Fibroblast of pulmonary artery (primary cell): ENCODE measurements around the gene BACH2.
"Not testable (repeated sequence)": the region's sequence is repeated elsewhere in the genome, so short reads cannot be mapped to it uniquely, and the experiment has no call there.

Source experiments
- DNase-seq: peaks from one replicate; pipeline ENCODE4 v3.0.0-alpha.2; 2010; ENCODE audit warnings: low read depth
- H3K4me3 ChIP-seq: replicated peaks from 2 replicates; pipeline ENCODE4 v1.5.1; 2011; ENCODE audit warnings: low read depth, mild to moderate bottlenecking, control low read depth, low read length, moderate library complexity
- TF ChIP-seq, protein P1 (sequence below): IDR thresholded peaks from 2 replicates; pipeline ENCODE4 v1.5.1; 2011; ENCODE audit warnings: mild to moderate bottlenecking, control low read depth, low read length, inconsistent platforms; ENCODE audit errors: missing control alignments

The BACH2 gene

DNA sequence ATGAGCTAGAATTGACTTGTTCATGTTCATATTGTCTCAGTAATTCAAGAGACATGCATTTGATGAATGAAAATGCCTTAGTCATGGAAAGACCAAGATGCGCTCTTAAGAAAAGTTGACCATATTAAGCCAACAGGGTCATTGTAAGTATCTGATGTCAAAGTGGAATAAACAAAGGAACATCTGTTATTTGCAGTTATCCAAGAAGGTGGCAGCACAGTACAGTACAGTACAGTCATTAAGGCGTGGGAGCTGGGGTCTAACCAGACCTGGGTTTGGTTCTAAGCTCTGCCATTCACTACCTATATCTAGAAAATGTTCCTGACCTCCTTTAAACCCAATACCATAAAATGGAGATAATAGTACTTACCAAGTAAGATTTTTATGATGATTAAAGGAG is 178.1 kb downstream of the BACH2 start:
- TF ChIP-seq, protein P1, sequence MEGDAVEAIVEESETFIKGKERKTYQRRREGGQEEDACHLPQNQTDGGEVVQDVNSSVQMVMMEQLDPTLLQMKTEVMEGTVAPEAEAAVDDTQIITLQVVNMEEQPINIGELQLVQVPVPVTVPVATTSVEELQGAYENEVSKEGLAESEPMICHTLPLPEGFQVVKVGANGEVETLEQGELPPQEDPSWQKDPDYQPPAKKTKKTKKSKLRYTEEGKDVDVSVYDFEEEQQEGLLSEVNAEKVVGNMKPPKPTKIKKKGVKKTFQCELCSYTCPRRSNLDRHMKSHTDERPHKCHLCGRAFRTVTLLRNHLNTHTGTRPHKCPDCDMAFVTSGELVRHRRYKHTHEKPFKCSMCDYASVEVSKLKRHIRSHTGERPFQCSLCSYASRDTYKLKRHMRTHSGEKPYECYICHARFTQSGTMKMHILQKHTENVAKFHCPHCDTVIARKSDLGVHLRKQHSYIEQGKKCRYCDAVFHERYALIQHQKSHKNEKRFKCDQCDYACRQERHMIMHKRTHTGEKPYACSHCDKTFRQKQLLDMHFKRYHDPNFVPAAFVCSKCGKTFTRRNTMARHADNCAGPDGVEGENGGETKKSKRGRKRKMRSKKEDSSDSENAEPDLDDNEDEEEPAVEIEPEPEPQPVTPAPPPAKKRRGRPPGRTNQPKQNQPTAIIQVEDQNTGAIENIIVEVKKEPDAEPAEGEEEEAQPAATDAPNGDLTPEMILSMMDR = no peak
- no peak overlapping the region for H3K4me3 ChIP-seq
- no peak for DNase-seq

DNA sequence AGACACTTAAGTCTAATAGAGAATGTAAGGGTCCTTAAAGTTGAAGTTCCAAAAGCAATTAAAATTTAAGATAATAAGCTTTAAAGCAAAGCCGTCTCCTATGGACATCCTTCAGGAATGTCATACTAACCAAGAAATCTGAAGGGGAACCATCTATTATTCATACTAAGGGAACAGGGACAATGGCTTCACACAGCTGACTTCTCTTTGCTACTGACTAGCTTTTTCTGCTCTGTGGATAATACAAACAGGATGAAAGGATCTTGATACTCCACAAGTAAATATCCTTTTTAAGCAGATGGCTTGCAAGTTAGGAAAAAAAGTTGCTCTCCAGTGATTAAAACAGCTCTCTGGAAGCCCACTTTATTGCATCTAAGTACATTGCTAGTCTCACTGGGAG is 178.6 kb downstream of the BACH2 start:
- no peak overlapping the region for H3K4me3 ChIP-seq
- TF ChIP-seq, protein P1 = no peak
- DNase-seq = no peak

DNA sequence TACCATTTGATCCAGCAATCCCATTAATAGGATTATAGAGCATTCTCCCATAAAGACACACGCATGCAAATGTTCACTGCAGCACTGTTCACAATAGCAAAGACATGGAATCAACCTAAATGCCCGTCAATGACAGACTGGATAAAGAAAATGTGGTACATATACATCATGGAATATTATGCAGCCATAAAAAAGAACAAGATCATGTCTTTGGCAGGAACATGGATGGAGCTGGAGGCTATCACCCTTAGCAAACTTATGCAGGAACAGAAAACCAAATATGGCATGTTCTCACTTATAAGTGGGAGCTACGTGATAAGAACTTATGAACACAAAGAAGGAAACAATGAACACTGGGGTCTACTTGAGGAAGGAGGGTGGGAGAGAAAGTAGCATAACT is 180.5 kb downstream of the BACH2 start:
- not testable (repeated sequence) for DNase-seq, H3K4me3 ChIP-seq

DNA sequence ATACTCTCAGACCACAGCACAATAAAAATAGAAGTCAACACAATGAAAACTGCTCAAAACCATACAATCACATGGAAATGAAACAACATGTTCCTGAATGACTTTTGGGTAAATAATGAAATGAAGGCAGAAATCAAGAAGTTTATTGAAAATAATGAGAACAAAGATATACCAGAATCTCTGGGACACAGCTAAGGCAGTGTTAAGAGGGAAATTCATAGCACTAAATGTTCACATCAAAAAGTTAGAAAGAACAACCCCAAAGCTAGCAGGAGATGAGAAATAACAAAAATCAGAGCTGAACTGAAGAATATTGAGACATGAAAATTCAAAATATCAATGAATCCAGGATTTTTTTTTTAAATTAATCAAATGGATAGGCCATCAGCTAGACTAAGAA is 183.3 kb downstream of the BACH2 start:
- TF ChIP-seq, protein P1 = no peak

DNA sequence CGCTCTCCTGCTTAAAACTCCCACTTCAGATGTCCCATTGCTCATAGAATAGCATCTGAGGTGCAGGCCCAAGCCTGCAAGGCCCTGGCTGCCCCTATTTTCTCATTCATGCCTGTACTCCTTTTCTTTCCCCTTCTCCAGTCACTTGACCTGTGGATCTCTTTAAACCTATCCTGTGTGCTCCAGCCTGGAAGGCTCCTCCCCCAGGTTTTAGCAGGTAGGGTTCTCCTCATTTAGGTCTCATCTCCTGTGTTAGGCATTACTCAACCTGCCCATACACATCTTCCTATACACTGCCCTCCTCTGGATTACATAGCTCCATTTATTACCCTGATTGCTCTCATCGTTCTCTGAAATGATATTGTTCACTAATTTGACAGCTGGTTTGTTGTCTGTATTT is 185.3 kb downstream of the BACH2 start:
- TF ChIP-seq, protein P1 = no peak
- no peak overlapping the region for H3K4me3 ChIP-seq
- no peak for DNase-seq

More for the DNA sequence above, 183.3 kb downstream of the BACH2 start:
- DNase-seq = no peak
- no peak overlapping the region for H3K4me3 ChIP-seq

DNA sequence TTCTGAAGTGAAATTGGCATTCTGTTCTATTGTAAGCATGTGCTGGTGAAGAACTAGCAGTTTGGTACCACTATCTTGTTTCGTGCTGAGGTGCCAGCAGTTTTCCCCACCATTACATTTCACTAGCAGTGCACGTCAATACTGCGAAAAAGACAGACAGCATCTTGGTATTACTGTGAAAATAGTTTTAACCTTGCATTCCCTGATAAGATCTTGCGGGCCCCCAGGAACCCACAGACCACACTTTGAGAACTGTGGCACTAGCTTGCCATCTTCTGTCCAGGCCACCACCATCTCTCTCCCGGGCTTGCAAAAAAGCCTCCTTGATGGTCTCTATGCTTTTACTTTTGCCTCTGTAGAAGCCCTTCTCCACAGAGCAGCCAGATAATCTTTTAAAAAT is 185.7 kb downstream of the BACH2 start:
- DNase-seq = no peak
- no peak overlapping the region for H3K4me3 ChIP-seq
- TF ChIP-seq, protein P1 = no peak

DNA sequence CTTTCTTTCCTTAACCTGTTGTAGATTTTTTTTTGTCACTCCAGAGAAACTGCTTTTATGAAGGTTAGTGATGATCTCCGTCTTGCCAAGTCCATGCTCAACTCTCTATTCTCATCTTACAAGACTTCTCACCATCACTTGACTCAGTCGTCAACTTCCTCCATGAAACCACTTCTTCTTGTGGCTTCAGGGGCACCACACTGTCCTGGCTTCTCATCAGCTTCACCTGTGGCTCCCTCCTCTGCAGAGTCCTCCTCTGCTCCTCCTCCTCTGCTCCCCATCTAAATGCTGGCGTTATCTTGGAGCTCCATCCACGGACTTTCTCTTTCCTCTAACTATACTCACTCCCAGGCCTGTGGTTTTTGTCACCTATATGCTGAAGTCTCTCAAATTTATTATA is 187.5 kb downstream of the BACH2 start:
- no peak for DNase-seq
- no peak overlapping the region for H3K4me3 ChIP-seq
- TF ChIP-seq, protein P1 = no peak

DNA sequence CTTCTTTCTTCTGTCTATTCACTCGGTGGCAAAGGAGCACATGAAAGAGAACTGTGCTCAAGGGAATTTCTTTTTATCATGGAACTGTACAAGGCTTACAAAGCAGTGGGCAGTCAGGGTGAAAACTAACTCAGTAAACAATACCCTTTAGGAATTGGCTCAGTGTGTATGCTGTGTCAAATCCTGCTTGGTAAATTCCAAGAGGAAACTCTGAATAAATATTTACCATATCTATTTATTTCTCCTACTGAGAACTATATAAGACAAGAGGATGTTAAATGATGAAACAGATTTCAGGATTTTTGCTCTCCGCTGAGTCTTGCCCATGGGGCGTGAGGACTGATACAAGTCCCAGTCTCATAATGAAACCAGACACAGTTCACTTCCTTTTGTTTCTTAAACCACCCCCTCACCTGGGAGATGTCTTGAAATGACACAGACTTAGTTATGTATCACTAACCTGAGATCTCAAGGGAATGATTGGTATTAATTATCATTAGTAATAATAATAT is 188.8 kb downstream of the BACH2 start:
- DNase-seq = no peak
- TF ChIP-seq, protein P1 = no peak
- no peak overlapping the region for H3K4me3 ChIP-seq
